ENCODE results near the gene CUBN. TPM values are rescaled to one million over a fixed set of nuclear protein-coding genes. Genes with fewer than 3 reads are reported as not detected.

CUBN gene
- total and polyA plus RNA-seq, 8 donors: under 0.01 to 16.3 (median 1.2) TPM

DNA sequence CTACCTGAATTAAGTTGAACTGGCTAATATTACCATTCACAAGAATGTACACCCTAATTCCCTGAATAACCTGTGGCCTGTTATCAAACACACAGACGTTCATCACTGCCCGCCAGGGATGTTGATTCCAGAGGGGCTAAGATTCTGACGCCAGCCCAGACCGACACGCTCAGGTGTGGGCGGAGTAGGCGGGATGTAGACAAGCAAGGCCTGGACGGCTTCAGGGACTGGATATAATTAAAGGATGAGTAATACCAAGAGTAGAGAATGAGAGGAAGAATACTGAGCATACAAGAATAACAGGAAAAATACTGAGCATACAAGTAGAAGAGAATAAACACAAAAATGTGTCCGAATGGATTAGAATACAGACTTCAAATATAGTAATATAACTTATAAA, 29.0 kb downstream of the CUBN start:
- TF ChIP-seq EP300 (IDR thresholded peaks at IDR 0.05) (no peak), POLR2A (IDR thresholded peaks at IDR 0.05) (no peak), POLR2AphosphoS5 (IDR thresholded peaks at IDR 0.05) (no peak), CTCF (IDR thresholded peaks at IDR 0.05) (no peak)
- no peak overlapping the region for H3K27ac ChIP-seq
- no peaks in the 10 kb centered on the region for H3K4me1 ChIP-seq
- no peaks in the 10 kb centered on the region for H3K9me3 ChIP-seq
- DNase-seq: no peak
- intact Hi-C loops (cut with DNase I; ENCODE audit: low total_unique reads): no loop called here
- no peak overlapping the region for H3K4me3 ChIP-seq
- no peaks in the 10 kb centered on the region for H3K36me3 ChIP-seq
- 77 to 87% (median 79%) methylated on average over 9 of the region's 9 CpGs for WGBS, 5 donors
- no peaks in the 10 kb centered on the region for H3K27me3 ChIP-seq

DNA sequence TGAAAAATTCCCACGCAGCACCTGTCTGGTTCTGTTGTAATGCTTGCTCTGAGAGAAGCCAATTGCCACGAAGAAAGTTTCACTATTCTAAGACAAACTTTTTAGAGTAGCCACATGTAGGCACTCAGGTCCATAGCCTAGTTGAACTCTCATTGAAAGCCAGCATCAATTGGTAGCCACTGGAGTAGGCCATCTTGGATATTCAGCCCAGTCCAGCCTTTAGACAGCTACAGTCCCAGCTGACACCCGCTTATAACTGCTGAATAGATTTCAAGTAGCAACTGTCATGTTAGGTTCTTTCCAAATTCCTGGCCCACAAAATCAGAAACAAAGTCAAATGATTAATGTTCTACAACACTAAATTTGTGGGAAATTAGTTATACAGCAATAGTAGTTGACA, 31.6 kb downstream of the CUBN start:
- no peak overlapping the region for H3K27ac ChIP-seq
- TF ChIP-seq POLR2A (IDR thresholded peaks at IDR 0.05) (no peak), POLR2AphosphoS5 (IDR thresholded peaks at IDR 0.05) (no peak)
- intact Hi-C loops (cut with DNase I; ENCODE audit: low total_unique reads): no loop called here
- no peak for DNase-seq
- WGBS, 5 donors: 88 to 97% (median 91%) methylated on average over 3 of the region's 3 CpGs
- H3K27me3 ChIP-seq: no peaks in the 10 kb centered on the region
- H3K4me1 ChIP-seq: no peaks in the 10 kb centered on the region
- peaks cover 0 to 7% (median 0%) of the 10 kb centered on the region in 4 donors for H3K9me3 ChIP-seq
- no peak overlapping the region for H3K4me3 ChIP-seq
- H3K36me3 ChIP-seq: no peaks in the 10 kb centered on the region

DNA sequence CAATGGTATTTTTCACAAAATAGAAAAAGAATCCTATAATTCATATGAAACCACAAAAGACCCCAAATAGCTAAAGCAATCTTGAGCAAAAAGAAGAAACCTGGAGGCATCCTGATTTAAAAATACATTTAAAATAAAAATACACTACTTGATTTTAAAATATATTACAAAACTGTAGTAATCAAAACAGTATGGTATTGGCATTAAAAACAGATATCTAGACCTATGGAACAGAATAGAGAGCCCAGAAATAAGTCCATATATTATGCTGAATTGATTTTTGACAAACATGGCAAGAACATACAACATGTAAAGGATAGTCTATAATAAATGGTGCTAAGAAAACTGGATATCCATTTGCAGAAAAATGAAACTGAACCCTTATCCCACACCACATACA, 34.8 kb downstream of the CUBN start:
- Histone ChIP-seq H3K36me3 (no peaks in the 10 kb centered on the region), H3K27me3 (no peaks in the 10 kb centered on the region), H3K9me3 (peaks cover 0 to 7% (median 0%) of the 10 kb centered on the region in 4 donors), H3K27ac (no peak overlapping the region), H3K4me3 (no peak overlapping the region), H3K4me1 (no peaks in the 10 kb centered on the region)
- intact Hi-C loops (cut with DNase I; ENCODE audit: low total_unique reads): no loop called here
- no peak for TF ChIP-seq CTCF (IDR thresholded peaks at IDR 0.05)
- TF ChIP-seq POLR2A (IDR thresholded peaks at IDR 0.05): no peak
- TF ChIP-seq POLR2AphosphoS5 (IDR thresholded peaks at IDR 0.05): no peak
- TF ChIP-seq EP300 (IDR thresholded peaks at IDR 0.05): no peak
- no peak for DNase-seq

DNA sequence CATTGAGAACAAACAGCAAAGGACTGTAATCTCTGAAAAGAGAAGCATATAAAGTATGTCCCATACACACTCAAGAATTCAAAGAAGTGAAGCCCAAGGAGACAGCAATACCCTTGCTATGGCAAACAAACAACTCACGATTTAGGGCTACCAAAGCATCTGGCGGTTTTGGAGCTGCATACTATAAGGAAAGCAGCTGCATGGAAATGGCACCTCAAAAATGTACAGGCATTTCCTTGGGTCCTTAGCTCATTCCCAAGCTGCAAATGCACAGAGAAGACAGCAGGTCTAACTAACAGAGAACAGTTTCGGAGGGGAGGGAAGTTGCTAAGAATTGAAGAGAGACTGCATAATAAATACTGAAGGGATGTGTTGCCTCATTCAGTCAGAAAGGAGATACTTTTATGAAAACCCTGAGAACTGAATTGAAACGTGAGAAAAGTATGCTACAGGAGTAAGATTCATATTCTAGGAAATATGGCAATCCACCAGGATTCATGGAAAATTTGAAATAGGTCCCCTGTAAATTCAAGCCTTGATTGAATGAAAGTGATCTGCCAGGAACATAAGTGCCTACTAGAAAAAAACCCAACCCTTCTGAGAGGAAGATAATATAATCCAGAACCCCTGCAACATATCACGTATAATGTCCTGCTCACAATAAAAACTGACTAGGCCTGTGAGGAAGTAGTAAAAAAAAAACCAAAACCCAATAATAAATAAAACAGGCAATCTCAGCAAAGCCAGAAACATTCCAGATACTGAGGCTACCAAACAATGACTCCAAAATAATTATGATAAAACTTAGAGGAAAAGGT, 36.4 kb downstream of the CUBN start:
- DNase-seq: no peak
- intact Hi-C loops (cut with DNase I; ENCODE audit: low total_unique reads): no loop called here
- TF ChIP-seq CTCF (IDR thresholded peaks at IDR 0.05) (no peak), EP300 (IDR thresholded peaks at IDR 0.05) (no peak), POLR2AphosphoS5 (IDR thresholded peaks at IDR 0.05) (no peak), POLR2A (IDR thresholded peaks at IDR 0.05) (no peak)
- peaks cover 0 to 7% (median 0%) of the 10 kb centered on the region in 4 donors for H3K9me3 ChIP-seq
- no peak overlapping the region for H3K4me3 ChIP-seq
- H3K27me3 ChIP-seq: no peaks in the 10 kb centered on the region
- 53 to 70% (median 63%) methylated on average over 5 of the region's 5 CpGs for WGBS, 5 donors
- no peak overlapping the region for H3K27ac ChIP-seq
- no peaks in the 10 kb centered on the region for H3K4me1 ChIP-seq
- H3K36me3 ChIP-seq: no peaks in the 10 kb centered on the region
